Glutamatergic neuron (in vitro differentiated cells): ENCODE results near the gene ADCY1. TPM values are rescaled to one million over a fixed set of nuclear protein-coding genes. Genes with fewer than 3 reads are reported as not detected.
A peak's percentile ranks its signal among the peaks of the same experiment; 100 is the strongest.

Experiments
- DNase-seq: peaks from one replicate; pipeline ENCODE4 v3.0.0; 2022
- H3K27ac Mint-ChIP-seq: one replicate; pipeline ENCODE4 v1.8.0; 2020; ENCODE audit warnings: mild to moderate bottlenecking, mixed read lengths, inconsistent platforms; ENCODE audit not compliant: unreplicated experiment
- H3K27me3 Mint-ChIP-seq: one replicate; pipeline ENCODE4 v1.8.0; 2020; ENCODE audit warnings: mild to moderate bottlenecking, moderate library complexity, mixed read lengths, inconsistent platforms; ENCODE audit not compliant: unreplicated experiment
- H3K36me3 Mint-ChIP-seq: one replicate; pipeline ENCODE4 v1.8.0; 2020; ENCODE audit warnings: mild to moderate bottlenecking, mixed read lengths, inconsistent platforms; ENCODE audit not compliant: unreplicated experiment
- H3K4me1 Mint-ChIP-seq: one replicate; pipeline ENCODE4 v1.8.0; 2020; ENCODE audit warnings: mild to moderate bottlenecking, low read depth, mixed read lengths, inconsistent platforms; ENCODE audit not compliant: unreplicated experiment
- H3K4me3 Mint-ChIP-seq: one replicate; pipeline ENCODE4 v1.8.0; 2020; ENCODE audit warnings: mild to moderate bottlenecking, mixed read lengths, inconsistent platforms; ENCODE audit not compliant: unreplicated experiment
- H3K9me3 Mint-ChIP-seq: one replicate; pipeline ENCODE4 v1.8.0; 2020; ENCODE audit warnings: mild to moderate bottlenecking, moderate library complexity, mixed read lengths, inconsistent platforms; ENCODE audit not compliant: unreplicated experiment
- total RNA-seq: library from RNA; stranded (reverse); fragmentation: NEBNext Ultra II Directional; extraction: Animal tissue kit (Norgen Biotek cat#: 25700); gene quantifications from one replicate; pipeline ENCODE4 v1.2.1, GENCODE V29; 2021; ENCODE audit not compliant: unreplicated experiment
- TF ChIP-seq, protein P1 (sequence below): fragments of 200-600 bp; sonication (generic); IDR thresholded peaks from one replicate; pipeline ENCODE4 v1.5.0; 2021; ENCODE audit not compliant: partially characterized antibody, unreplicated experiment

Gene ADCY1
- total RNA-seq, 1 donor from 2014 or later: 51.9 TPM

- Mint-ChIP-seq H3K9me3 (peaks cover 9% of the 10 kb centered on the region), H3K36me3 (no peaks in the 10 kb centered on the region), H3K27ac (peak overlapping the region; percentile 17), H3K27me3 (peaks cover 11% of the 10 kb centered on the region), H3K4me1 (peaks cover 22% of the 10 kb centered on the region), H3K4me3 (peak overlapping the region; percentile 87)
- no peak for DNase-seq
- TF ChIP-seq, protein P1, sequence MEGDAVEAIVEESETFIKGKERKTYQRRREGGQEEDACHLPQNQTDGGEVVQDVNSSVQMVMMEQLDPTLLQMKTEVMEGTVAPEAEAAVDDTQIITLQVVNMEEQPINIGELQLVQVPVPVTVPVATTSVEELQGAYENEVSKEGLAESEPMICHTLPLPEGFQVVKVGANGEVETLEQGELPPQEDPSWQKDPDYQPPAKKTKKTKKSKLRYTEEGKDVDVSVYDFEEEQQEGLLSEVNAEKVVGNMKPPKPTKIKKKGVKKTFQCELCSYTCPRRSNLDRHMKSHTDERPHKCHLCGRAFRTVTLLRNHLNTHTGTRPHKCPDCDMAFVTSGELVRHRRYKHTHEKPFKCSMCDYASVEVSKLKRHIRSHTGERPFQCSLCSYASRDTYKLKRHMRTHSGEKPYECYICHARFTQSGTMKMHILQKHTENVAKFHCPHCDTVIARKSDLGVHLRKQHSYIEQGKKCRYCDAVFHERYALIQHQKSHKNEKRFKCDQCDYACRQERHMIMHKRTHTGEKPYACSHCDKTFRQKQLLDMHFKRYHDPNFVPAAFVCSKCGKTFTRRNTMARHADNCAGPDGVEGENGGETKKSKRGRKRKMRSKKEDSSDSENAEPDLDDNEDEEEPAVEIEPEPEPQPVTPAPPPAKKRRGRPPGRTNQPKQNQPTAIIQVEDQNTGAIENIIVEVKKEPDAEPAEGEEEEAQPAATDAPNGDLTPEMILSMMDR: no peak
Observed at GRCh38 chr7:45576249-45576929, 2.2 kb downstream of the ADCY1 start.

- no peak for DNase-seq
- peak overlapping the region; percentile 46 for H3K4me3 Mint-ChIP-seq
- H3K4me1 Mint-ChIP-seq: peaks cover 28% of the 10 kb centered on the region
- peaks cover 11% of the 10 kb centered on the region for H3K27me3 Mint-ChIP-seq
- TF ChIP-seq, protein P1: no peak
- H3K27ac Mint-ChIP-seq: no peak overlapping the region
- peaks cover 4% of the 10 kb centered on the region for H3K9me3 Mint-ChIP-seq
- H3K36me3 Mint-ChIP-seq: no peaks in the 10 kb centered on the region
Observed at GRCh38 chr7:45578022-45578421, 3.9 kb downstream of the ADCY1 start.

GRCh38 chr7:45578467-45578866 lies 4.3 kb downstream of the ADCY1 start:
- Mint-ChIP-seq H3K4me1 (peaks cover 29% of the 10 kb centered on the region), H3K27ac (no peak overlapping the region), H3K27me3 (peaks cover 6% of the 10 kb centered on the region), H3K9me3 (peaks cover 2% of the 10 kb centered on the region), H3K36me3 (no peaks in the 10 kb centered on the region), H3K4me3 (no peak overlapping the region)
- TF ChIP-seq, protein P1: no peak
- no peak for DNase-seq

DNA sequence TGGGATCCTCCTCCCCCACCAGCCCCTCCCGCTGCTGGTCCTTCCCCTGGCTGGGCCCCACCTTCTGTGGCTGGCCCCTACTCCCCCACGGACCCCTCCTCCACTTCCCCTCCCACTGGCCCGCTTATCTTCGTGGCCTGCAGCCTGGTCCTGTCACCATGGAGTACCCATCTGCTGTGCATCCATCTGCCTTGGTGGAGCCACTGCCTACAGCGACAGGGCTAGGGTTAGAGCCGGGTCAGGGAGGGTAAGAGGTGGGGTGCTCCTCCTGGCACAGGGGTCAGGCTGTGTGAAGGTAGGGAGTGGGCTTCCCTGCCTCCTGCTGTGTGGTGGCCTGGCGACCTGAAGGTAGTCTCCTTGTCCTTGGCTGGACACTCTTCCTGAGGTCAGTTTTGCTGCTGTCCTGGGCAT lies 5.2 kb downstream of the ADCY1 start:
- peaks cover 2% of the 10 kb centered on the region for H3K27me3 Mint-ChIP-seq
- H3K4me1 Mint-ChIP-seq: peaks cover 32% of the 10 kb centered on the region
- TF ChIP-seq, protein P1: no peak
- peak; percentile 58 for DNase-seq
- peak overlapping the region; percentile 30 for H3K4me3 Mint-ChIP-seq
- peaks cover 2% of the 10 kb centered on the region for H3K9me3 Mint-ChIP-seq
- H3K36me3 Mint-ChIP-seq: no peaks in the 10 kb centered on the region
- no peak overlapping the region for H3K27ac Mint-ChIP-seq

GRCh38 chr7:45580053-45580872 lies 6.1 kb downstream of the ADCY1 start:
- peak; percentile 68 for DNase-seq
- Mint-ChIP-seq H3K27me3 (peaks cover 2% of the 10 kb centered on the region), H3K27ac (no peak overlapping the region), H3K36me3 (no peaks in the 10 kb centered on the region), H3K9me3 (peaks cover 2% of the 10 kb centered on the region), H3K4me1 (peaks cover 34% of the 10 kb centered on the region), H3K4me3 (no peak overlapping the region)
- TF ChIP-seq, protein P1: peak; percentile 66
